SK-N-SH treated with all-trans-retinoic acid at 6 μM for 48 hours (cell line): ENCODE results near the gene UBE2V1.

Experiments used
- ATAC-seq: fragments of 200-7000 bp; cut with Tn5 transposase; 3 replicates; pipeline ENCODE4 v1.9.1; 2020; ENCODE audit warnings: mild to moderate bottlenecking, moderate library complexity
- ARNTL ChIP-seq: fragments of 450-650 bp; formaldehyde crosslinking; IDR thresholded peaks from 2 replicates; pipeline ENCODE4 v1.5.0; 2020; ENCODE audit warnings: low read depth, mild to moderate bottlenecking, moderate library complexity, borderline replicate concordance
- BACH2 ChIP-seq: fragments of 250-450 bp; sonication (Bioruptor Pico); IDR thresholded peaks from 2 replicates; pipeline ENCODE4 v1.9.0; 2021; ENCODE audit warnings: mild to moderate bottlenecking, borderline replicate concordance
- CREB5 ChIP-seq: fragments of 250-450 bp; sonication (Bioruptor Pico); IDR thresholded peaks from 2 replicates; pipeline ENCODE4 v1.5.1; 2020; ENCODE audit warnings: low read depth, mild to moderate bottlenecking, moderate library complexity
- CSRNP3 ChIP-seq: fragments of 250-450 bp; sonication (Bioruptor Pico); IDR thresholded peaks from 2 replicates; pipeline ENCODE4 v1.5.1; 2021; ENCODE audit warnings: mild to moderate bottlenecking, moderate library complexity
- ESRRG ChIP-seq: fragments of 250-450 bp; sonication (Bioruptor Pico); IDR thresholded peaks from 2 replicates; pipeline ENCODE4 v1.6.1; 2021; ENCODE audit warnings: mild to moderate bottlenecking
- GLIS3 ChIP-seq: fragments of 250-450 bp; sonication (Bioruptor Pico); IDR thresholded peaks from 2 replicates; pipeline ENCODE4 v1.5.0; 2020; ENCODE audit warnings: mild to moderate bottlenecking, moderate library complexity
- ISL1 ChIP-seq: fragments of 250-450 bp; sonication (Bioruptor Pico); IDR thresholded peaks from 2 replicates; pipeline ENCODE4 v2.1.2; 2022; ENCODE audit warnings: mild to moderate bottlenecking, moderate library complexity
- OSR1 ChIP-seq: fragments of 250-450 bp; sonication (Bioruptor Pico); IDR thresholded peaks from 2 replicates; pipeline ENCODE4 v1.8.0; 2022; ENCODE audit warnings: moderate library complexity, mild to moderate bottlenecking, inconsistent platforms
- PATZ1 ChIP-seq: fragments of 250-450 bp; sonication (Bioruptor Pico); IDR thresholded peaks from 2 replicates; pipeline ENCODE4 v1.8.0; 2020; ENCODE audit warnings: mild to moderate bottlenecking, moderate library complexity, borderline replicate concordance
- POU6F1 ChIP-seq: fragments of 250-450 bp; sonication (Bioruptor Pico); IDR thresholded peaks from 2 replicates; pipeline ENCODE4 v1.8.0; 2021; ENCODE audit warnings: low read depth, mild to moderate bottlenecking, moderate library complexity, borderline replicate concordance
- PPARA ChIP-seq: fragments of 250-450 bp; sonication (Bioruptor Pico); IDR thresholded peaks from 2 replicates; pipeline ENCODE4 v1.5.0; 2020; ENCODE audit warnings: mild to moderate bottlenecking, borderline replicate concordance
- SNAI2 ChIP-seq: fragments of 250-450 bp; sonication (Bioruptor Pico); IDR thresholded peaks from 2 replicates; pipeline ENCODE4 v1.5.0; 2020; ENCODE audit warnings: mild to moderate bottlenecking, moderate library complexity
- TCF4 ChIP-seq: fragments of 250-450 bp; sonication (Bioruptor Pico); IDR thresholded peaks from 2 replicates; pipeline ENCODE4 v1.8.0; 2021; ENCODE audit warnings: mild to moderate bottlenecking, moderate library complexity, borderline replicate concordance
- TOX ChIP-seq: fragments of 250-450 bp; sonication (Bioruptor Pico); IDR thresholded peaks from 2 replicates; pipeline ENCODE4 v1.8.0; 2021; ENCODE audit warnings: mild to moderate bottlenecking, moderate library complexity, borderline replicate concordance
- TSHZ2 ChIP-seq: fragments of 250-450 bp; sonication (Bioruptor Pico); IDR thresholded peaks from 2 replicates; pipeline ENCODE4 v1.5.0; 2020; ENCODE audit warnings: mild to moderate bottlenecking, moderate library complexity
- ZC3H10 ChIP-seq: fragments of 250-450 bp; sonication (Bioruptor Pico); IDR thresholded peaks from 2 replicates; pipeline ENCODE4 v1.5.1; 2021; ENCODE audit warnings: mild to moderate bottlenecking, moderate library complexity
- ZFP3 ChIP-seq: fragments of 250-450 bp; sonication (Bioruptor Pico); IDR thresholded peaks from 2 replicates; pipeline ENCODE4 v1.5.0; 2020; ENCODE audit warnings: mild to moderate bottlenecking, moderate library complexity
- ZFP30 ChIP-seq: fragments of 450-650 bp; formaldehyde crosslinking; IDR thresholded peaks from 2 replicates; pipeline ENCODE4 v1.5.0; 2022; ENCODE audit warnings: mild to moderate bottlenecking, moderate library complexity
- ZNF565 ChIP-seq: fragments of 450-650 bp; formaldehyde crosslinking; conservative IDR thresholded peaks from 2 replicates; pipeline ENCODE4 v1.5.0; 2020; ENCODE audit warnings: low read depth, mild to moderate bottlenecking, moderate library complexity
- ZNF70 ChIP-seq: fragments of 450-650 bp; formaldehyde crosslinking; IDR thresholded peaks from 2 replicates; pipeline ENCODE4 v1.5.0; 2020; ENCODE audit warnings: mild to moderate bottlenecking, moderate library complexity
- ZNF8 ChIP-seq: fragments of 450-650 bp; formaldehyde crosslinking; IDR thresholded peaks from 2 replicates; pipeline ENCODE4 v1.5.0; 2020; ENCODE audit warnings: mild to moderate bottlenecking, moderate library complexity

Gene UBE2V1

GRCh38 chr20:50066161-50066834 lies 46.7 kb downstream of the UBE2V1 start:
- ATAC-seq: no peak
- TF ChIP-seq GLIS3 (CRISPR knock-in tag) (no peak), ZNF70 (no peak), TOX (CRISPR knock-in tag) (no peak), ZFP3 (CRISPR knock-in tag) (no peak), ISL1 (CRISPR knock-in tag) (no peak), SNAI2 (CRISPR knock-in tag) (no peak), ZNF565 (CRISPR knock-in tag) (no peak), TCF4 (no peak), TSHZ2 (no peak), ZFP30 (CRISPR knock-in tag) (no peak)

- no peak for ATAC-seq
Observed at GRCh38 chr20:50065325-50065615, 47.7 kb downstream of the UBE2V1 start.

More at GRCh38 chr20:50065325-50065615, 47.7 kb downstream of the UBE2V1 start:
- TF ChIP-seq POU6F1 (CRISPR knock-in tag): no peak
- no peak for TF ChIP-seq ZNF70
- no peak for TF ChIP-seq TOX (CRISPR knock-in tag)
- TF ChIP-seq ZNF8 (CRISPR knock-in tag): no peak
- no peak for TF ChIP-seq GLIS3 (CRISPR knock-in tag)
- no peak for TF ChIP-seq PPARA (CRISPR knock-in tag)
- no peak for TF ChIP-seq ZFP3 (CRISPR knock-in tag)
- TF ChIP-seq TSHZ2: no peak
- TF ChIP-seq BACH2: no peak
- TF ChIP-seq ESRRG (CRISPR knock-in tag): no peak
- no peak for TF ChIP-seq ZC3H10 (CRISPR knock-in tag)
- no peak for TF ChIP-seq ZFP30 (CRISPR knock-in tag)
- no peak for TF ChIP-seq ISL1 (CRISPR knock-in tag)
- no peak for TF ChIP-seq OSR1 (CRISPR knock-in tag)
- TF ChIP-seq CSRNP3 (CRISPR knock-in tag): no peak
- TF ChIP-seq ZNF565 (CRISPR knock-in tag): no peak
- TF ChIP-seq CREB5 (CRISPR knock-in tag): no peak
- TF ChIP-seq PATZ1 (CRISPR knock-in tag): no peak
- no peak for TF ChIP-seq ARNTL
